Mucosa of rectum (tissue), 2 donors: ENCODE data around the gene CAMK1D.
A peak's percentile ranks its signal among the peaks of the same experiment; 100 is the strongest.
"Not testable (repeated sequence)": the region's sequence is repeated elsewhere in the genome, so short reads cannot be mapped to it uniquely, and the experiment has no call there.

Experiments
- H3K27ac ChIP-seq, 2 donors: one replicate each; pipeline ENCODE4 v1.7.0; 2013; ENCODE audit warnings: inconsistent platforms in 2 of 2, low read depth in 2 of 2, low read length in 2 of 2
- H3K27me3 ChIP-seq, 2 donors: one replicate each; pipeline ENCODE4 v1.7.0; 2013; ENCODE audit warnings: low read length in 2 of 2; ENCODE audit not compliant: control insufficient read depth in 2 of 2, insufficient read depth in 2 of 2
- H3K36me3 ChIP-seq, 2 donors: one replicate each; pipeline ENCODE4 v1.7.0; 2013; ENCODE audit warnings: low read length in 2 of 2; ENCODE audit not compliant: control insufficient read depth in 2 of 2, insufficient read depth in 2 of 2
- H3K4me1 ChIP-seq, 2 donors: one replicate each; pipeline ENCODE4 v1.7.0; 2013; ENCODE audit warnings: low read length in 2 of 2, mild to moderate bottlenecking in 1 of 2; ENCODE audit not compliant: control insufficient read depth in 2 of 2, insufficient read depth in 2 of 2
- H3K4me3 ChIP-seq, 2 donors: one replicate each; pipeline ENCODE4 v1.7.0; 2013; ENCODE audit warnings: low read length in 2 of 2
- H3K9ac ChIP-seq, 2 donors: one replicate each; pipeline ENCODE4 v1.7.0; 2013; ENCODE audit warnings: low read length in 2 of 2, low read depth in 1 of 2, mild to moderate bottlenecking in 1 of 2
- H3K9me3 ChIP-seq, 2 donors: one replicate each; pipeline ENCODE4 v1.7.0; 2013; ENCODE audit warnings: low read length in 2 of 2; ENCODE audit not compliant: control insufficient read depth in 2 of 2
- donor health status: healthy.
- donor health status: Normal muscosa, but diverticular disease.

Gene CAMK1D

DNA sequence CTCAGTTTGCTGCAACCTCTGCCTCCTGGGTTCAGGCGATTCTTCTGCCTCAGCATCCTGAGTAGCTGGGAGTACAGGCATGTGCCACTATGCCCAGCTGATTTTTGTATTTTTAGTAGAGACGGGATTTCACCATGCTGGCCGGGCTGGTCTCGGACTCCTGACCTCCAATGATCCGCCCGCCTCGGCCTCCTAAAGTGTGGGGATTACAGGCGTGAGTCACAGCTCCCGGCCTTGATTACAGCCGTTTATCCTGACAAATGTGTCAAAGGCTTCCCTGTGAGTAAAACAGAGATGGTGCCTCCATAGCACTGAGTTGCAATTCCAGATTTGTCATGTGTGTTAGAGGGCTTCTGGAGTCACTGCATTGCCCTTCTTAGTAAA is 378.5 kb downstream of the CAMK1D start:
- H3K27ac ChIP-seq, result no peak overlapping the region
- no peaks in the 10 kb centered on the region for H3K27me3 ChIP-seq
- H3K9me3 ChIP-seq, result no peaks in the 10 kb centered on the region
- H3K36me3 ChIP-seq, result no peaks in the 10 kb centered on the region
- no peak overlapping the region for H3K4me3 ChIP-seq
- no peak overlapping the region for H3K9ac ChIP-seq
- H3K4me1 ChIP-seq, result no peaks in the 10 kb centered on the region

DNA sequence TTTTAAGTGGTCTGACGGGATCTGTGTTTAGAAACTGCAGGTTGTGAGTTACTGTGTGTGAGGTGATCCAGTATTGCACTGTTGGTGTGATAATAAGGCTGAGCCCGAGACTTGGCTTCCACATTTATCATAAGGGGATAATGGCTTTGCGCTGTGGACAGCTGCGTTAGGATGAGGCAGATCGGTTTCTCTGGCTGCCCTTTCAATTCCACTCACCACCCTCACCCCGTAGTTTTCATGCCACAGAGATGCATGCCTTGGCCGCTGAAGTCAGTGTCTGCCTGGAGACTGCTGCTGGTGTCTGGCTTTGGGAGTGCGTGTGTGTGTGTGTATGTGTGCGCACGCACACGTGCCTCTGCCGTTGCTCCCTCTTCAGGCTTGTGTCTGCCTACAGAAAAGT is 379.1 kb downstream of the CAMK1D start:
- Histone ChIP-seq H3K4me1 (no peaks in the 10 kb centered on the region), H3K4me3 (peak overlapping the region in 1 of 2 donors; percentile 12), H3K36me3 (no peaks in the 10 kb centered on the region), H3K9me3 (no peaks in the 10 kb centered on the region), H3K9ac (no peak overlapping the region), H3K27me3 (no peaks in the 10 kb centered on the region), H3K27ac (no peak overlapping the region)

DNA sequence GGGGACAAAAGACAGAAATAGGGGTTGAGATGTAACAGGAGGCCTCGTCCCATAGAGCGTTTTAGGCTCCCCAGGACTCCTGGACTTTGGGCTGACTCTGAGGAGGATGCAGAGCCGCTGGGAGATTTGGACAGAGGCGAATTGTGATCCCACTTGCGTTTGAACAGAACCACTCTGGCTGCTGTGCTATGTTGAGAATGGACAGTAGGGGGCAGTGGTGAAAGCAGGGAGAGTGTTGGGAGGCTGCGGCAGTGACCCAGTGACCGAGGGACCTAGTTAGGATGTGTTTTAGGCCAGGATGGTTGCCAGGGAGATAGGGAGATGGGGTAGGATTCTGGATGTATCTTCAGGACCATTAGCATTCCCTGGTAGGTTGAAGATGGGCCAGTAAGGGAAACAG is 380.5 kb downstream of the CAMK1D start:
- no peaks in the 10 kb centered on the region for H3K9me3 ChIP-seq
- no peaks in the 10 kb centered on the region for H3K36me3 ChIP-seq
- H3K4me1 ChIP-seq, result no peaks in the 10 kb centered on the region
- no peak overlapping the region for H3K4me3 ChIP-seq
- H3K27ac ChIP-seq, result no peak overlapping the region
- no peak overlapping the region for H3K9ac ChIP-seq
- H3K27me3 ChIP-seq, result no peaks in the 10 kb centered on the region

DNA sequence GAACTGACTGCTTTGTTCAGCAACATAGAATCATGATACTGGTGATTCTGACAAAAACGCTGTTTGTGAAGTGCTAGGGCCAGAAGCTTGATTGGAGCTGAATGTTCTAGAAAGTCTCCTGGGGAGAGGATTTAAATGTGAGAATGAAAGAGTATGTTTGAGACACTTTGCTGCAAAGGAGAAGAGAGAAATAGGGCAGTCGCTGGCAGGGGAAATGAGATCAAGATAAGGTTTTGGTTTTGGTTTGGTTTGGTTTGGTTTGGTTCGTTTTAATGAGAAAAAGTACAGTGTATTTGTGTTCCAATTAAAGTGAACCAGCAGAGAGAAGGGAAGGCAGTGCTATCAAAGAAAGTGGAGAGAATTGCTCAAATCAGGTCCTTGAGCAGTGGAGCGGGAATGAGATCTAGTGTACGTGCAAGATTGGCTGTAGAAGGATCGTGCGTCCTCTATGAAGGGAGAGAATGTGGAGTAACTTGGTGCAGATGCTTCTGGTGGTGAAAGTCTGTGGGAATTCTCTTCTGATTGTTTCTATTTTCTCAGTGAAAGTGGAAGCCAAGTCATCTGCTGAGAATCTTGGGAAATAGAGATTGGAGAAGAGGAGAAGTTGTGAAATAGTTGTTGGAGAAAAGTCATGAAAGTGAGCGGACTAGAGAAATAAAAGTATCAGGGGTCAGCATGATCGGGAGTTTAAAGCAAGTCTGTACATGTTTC is 381.6 kb downstream of the CAMK1D start:
- H3K9ac ChIP-seq, result no peak overlapping the region

DNA sequence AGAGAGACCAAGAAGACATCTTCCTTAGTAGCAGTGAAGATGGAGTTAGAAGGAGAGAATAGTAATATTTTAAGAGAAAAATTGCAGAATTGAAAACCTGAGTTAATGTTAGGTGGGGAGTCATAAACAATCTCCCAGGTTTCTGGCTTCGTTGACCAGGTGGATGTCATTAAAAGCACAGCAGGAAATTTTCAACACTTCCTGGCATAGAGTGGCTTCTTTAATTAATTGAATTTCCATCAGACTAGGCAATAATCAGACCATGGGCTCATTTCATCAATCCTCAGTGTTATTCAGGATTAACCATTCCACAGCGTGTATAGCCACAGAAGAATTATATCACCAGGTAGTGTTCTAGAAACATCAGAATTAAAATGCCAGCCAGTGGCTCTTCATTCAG is 383.9 kb downstream of the CAMK1D start:
- H3K27ac ChIP-seq, result no peak overlapping the region
- H3K27me3 ChIP-seq, result no peaks in the 10 kb centered on the region
- no peak overlapping the region for H3K4me3 ChIP-seq
- no peaks in the 10 kb centered on the region for H3K4me1 ChIP-seq
- no peaks in the 10 kb centered on the region for H3K9me3 ChIP-seq
- no peak overlapping the region for H3K9ac ChIP-seq
- H3K36me3 ChIP-seq, result no peaks in the 10 kb centered on the region

More for the DNA sequence above, 381.6 kb downstream of the CAMK1D start:
- H3K36me3 ChIP-seq, result no peaks in the 10 kb centered on the region
- H3K27ac ChIP-seq, result no peak overlapping the region
- no peaks in the 10 kb centered on the region for H3K4me1 ChIP-seq
- H3K9me3 ChIP-seq, result no peaks in the 10 kb centered on the region
- H3K4me3 ChIP-seq, result no peak overlapping the region
- H3K27me3 ChIP-seq, result no peaks in the 10 kb centered on the region

DNA sequence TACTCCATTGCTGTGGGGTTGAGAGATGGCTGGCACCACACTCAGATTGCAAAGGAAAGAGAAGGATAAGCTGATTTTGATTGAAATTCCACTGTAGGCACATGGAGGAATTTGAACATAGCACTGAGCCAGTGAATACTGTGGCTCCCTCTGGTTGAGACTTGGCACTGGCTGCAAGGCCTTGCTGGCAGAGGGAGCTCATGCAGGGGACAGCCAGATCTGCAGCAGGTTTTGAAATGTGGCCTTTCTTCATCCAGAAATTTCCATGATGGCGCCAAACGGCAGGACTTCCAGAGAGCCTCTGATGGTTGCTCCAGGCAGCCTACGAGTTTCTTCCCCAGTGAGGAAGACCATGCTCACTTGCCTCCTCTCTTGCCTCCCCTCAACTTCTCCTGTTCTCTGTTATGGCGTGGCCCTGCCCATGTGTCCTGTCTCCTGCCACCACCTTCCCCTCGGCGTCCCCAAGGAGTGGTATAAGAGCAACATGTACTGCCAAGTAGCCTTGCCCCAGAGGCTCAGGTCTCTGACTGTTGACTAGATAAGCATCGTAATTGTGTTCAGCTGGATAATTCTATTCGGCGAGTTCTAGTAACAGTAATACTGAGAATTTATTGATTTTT is 386.6 kb downstream of the CAMK1D start:
- H3K9me3 ChIP-seq, result no peaks in the 10 kb centered on the region
- H3K4me3 ChIP-seq, result no peak overlapping the region
- H3K9ac ChIP-seq, result no peak overlapping the region
- H3K27me3 ChIP-seq, result no peaks in the 10 kb centered on the region
- no peak overlapping the region for H3K27ac ChIP-seq
- H3K4me1 ChIP-seq, result no peaks in the 10 kb centered on the region
- no peaks in the 10 kb centered on the region for H3K36me3 ChIP-seq

DNA sequence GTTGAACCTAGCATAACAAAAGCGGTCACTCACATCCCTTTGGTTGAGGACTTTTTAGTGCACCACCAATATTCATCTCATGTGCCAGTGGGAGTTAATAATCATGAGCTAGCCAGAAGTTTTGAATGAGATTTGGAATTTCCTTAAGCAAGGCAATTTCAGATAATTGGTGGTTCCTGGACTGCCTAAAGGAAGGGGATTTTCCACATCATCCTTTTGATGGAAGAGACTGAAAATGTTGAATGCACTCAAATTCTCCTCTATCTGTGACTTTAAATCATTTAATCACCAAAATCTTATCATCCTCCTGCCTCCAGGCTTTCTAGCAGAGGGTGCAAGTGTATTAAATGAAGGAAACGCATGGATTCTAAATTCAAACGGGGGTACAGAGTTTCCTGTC is 391.5 kb downstream of the CAMK1D start:
- Histone ChIP-seq H3K9ac (no peak overlapping the region), H3K36me3 (no peaks in the 10 kb centered on the region), H3K4me3 (no peak overlapping the region), H3K27ac (peak overlapping the region in 1 of 2 donors; percentile 1), H3K4me1 (peaks cover 0 to 2% of the 10 kb centered on the region in 2 donors), H3K9me3 (no peaks in the 10 kb centered on the region), H3K27me3 (no peaks in the 10 kb centered on the region)

DNA sequence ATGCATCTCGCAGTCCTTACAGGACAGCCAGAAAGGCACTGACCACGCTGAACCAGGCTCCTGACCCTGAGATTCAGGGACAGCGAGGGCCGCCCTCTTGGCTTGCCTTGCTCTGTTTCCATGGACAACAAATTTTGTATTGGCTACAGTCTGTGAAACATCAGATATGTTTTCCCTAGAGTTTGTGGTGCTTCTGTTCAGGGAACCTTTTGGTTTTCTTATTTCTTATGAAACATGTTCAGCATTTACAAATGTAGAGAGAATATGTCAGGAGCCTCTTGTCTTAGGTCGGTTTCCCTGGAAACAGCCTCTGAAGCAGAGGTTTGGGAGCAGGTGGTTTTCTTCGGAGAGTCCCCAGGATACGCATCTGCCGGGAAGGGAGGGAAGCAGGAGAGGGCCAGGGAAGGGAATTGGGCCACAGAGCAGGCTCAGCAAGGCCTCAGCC is 392.0 kb downstream of the CAMK1D start:
- Histone ChIP-seq H3K9ac (no peak overlapping the region), H3K9me3 (no peaks in the 10 kb centered on the region), H3K27me3 (no peaks in the 10 kb centered on the region), H3K27ac (peak overlapping the region in 1 of 2 donors; percentile 17), H3K36me3 (no peaks in the 10 kb centered on the region), H3K4me1 (peaks cover 0 to 2% of the 10 kb centered on the region in 2 donors), H3K4me3 (no peak overlapping the region)

DNA sequence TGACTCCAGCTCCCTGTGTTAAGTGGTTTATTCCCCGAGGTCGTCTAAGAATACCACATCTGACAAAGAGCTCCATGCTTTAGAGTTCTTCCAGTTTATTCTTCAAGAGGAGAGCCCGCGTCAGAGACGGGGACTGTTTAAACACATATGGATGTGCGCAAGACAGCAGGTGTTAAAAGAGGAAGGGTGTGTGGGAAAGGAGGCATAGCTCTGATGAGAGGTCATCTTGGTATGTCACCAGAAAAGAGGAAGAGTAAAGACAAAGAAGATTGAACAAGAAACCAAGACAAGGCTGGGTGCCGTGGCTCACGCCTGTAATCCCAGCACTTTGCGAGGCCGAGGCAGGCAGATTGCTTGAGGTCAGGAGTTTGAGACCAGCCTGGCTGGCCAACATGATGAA is 393.4 kb downstream of the CAMK1D start:
- H3K9ac ChIP-seq, result no peak overlapping the region
- peaks cover 0 to 2% of the 10 kb centered on the region in 2 donors for H3K4me1 ChIP-seq
- no peaks in the 10 kb centered on the region for H3K27me3 ChIP-seq
- no peak overlapping the region for H3K27ac ChIP-seq
- H3K36me3 ChIP-seq, result no peaks in the 10 kb centered on the region
- H3K9me3 ChIP-seq, result no peaks in the 10 kb centered on the region
- no peak overlapping the region for H3K4me3 ChIP-seq

DNA sequence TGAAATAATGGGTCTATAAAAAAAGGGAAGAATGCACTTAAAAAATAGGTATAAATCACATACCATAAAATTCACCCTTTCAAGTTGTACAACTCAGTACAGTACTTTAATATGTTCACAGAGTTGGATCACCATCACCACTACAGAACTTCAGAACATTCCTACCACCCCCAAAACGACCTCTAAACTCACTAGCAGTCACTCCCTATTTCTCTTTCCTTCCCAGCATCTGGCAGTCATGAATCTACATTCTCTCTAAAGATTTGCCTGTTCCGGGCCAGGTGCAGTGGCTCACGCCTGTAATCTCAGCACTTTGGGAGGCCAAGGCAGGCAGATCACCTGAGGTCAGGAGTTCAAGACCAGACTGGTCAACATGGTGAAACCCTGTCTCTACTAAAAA is 394.1 kb downstream of the CAMK1D start:
- not testable (repeated sequence) for H3K4me3 ChIP-seq, H3K9ac ChIP-seq, H3K9me3 ChIP-seq, H3K27ac ChIP-seq, H3K27me3 ChIP-seq, H3K36me3 ChIP-seq, H3K4me1 ChIP-seq
